Astrocyte of the hippocampus (primary cell): Measurements from ENCODE around the gene MRPL14.

Experiments
- DNase-seq: peaks from one replicate; pipeline ENCODE4 v3.0.0; 2011; ENCODE audit warnings: low read depth, low spot score

Gene MRPL14

DNA sequence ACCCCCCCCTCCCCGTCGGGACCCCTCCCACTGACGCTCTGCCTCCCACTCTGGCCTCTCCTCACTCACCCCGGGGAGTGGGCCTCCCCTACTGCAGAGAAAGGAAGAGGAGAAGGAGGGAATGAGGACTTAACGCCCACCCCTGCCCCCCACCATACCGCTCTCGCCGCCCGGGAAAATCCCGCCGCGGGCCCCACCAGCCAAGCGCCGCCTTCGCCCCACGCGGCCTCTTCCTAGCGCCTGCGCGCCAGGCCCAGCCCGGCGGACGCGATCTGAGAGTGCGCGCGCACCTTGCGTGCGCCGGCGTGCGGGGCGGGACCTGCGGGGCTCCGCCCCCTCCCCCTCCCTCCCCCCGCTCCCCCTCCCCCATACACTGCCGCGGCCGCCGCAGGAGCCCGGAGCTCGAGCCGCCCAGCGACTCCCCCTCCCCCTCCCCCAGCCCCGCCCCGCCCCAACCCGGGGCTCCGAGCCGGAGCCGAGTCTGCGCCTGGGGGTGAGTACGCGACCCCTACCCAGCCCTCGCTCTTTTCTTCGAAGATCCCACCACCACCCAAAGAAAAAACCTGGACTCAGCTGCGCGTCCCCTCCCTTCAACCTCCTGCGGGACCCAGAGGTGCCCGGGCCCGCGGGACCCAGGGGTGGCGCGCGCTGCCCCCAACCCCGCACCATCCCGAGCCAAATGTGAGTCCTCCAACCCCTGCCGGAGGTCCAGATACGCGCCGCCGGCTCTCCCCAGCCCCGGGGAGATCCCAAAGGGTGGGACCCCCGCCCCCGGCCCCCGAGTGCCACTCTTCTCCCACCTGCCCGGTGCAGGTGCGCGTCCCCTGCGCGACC is at the start of gene MRPL14, which contains the start of gene TMEM63B:
TSS of gene MRPL14 (minus strand) at position 267 of the 834 bp plus-strand sequence. CDS start 10,841 bp downstream, outside the sequence.
TSS of gene TMEM63B (plus strand) at position 369 of the 834 bp plus-strand sequence. CDS start 7,031 bp downstream, outside the sequence.
- DNase-seq: peak; percentile 97

DNA sequence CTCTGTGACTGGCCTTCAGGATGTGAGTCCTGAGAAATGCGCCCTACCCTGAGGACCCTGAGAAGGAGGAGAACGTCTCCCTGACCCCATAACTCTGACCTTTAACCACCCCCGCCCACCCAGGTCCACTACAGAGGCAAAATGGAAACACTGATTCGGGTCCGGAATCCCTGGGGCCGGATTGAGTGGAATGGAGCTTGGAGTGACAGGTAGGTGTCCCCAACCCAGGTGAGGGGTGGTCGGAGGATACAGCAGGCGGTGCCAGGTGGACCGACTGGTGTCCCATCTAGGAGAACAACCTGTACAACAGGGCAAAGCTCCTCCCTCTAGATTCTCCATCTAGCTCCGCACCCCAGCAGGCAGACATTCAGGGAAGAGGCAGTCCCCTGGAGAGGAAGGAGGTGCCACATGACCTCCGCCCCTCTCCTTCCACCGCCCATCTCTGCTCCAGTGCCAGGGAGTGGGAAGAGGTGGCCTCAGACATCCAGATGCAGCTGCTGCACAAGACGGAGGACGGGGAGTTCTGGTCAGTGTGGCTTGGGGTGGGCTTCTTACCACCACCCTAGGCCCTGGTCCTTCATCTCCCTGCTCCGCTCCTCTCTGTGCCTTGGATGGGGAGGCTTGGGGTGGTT is 49.0 kb upstream of the MRPL14 start:
- no peak for DNase-seq

DNA sequence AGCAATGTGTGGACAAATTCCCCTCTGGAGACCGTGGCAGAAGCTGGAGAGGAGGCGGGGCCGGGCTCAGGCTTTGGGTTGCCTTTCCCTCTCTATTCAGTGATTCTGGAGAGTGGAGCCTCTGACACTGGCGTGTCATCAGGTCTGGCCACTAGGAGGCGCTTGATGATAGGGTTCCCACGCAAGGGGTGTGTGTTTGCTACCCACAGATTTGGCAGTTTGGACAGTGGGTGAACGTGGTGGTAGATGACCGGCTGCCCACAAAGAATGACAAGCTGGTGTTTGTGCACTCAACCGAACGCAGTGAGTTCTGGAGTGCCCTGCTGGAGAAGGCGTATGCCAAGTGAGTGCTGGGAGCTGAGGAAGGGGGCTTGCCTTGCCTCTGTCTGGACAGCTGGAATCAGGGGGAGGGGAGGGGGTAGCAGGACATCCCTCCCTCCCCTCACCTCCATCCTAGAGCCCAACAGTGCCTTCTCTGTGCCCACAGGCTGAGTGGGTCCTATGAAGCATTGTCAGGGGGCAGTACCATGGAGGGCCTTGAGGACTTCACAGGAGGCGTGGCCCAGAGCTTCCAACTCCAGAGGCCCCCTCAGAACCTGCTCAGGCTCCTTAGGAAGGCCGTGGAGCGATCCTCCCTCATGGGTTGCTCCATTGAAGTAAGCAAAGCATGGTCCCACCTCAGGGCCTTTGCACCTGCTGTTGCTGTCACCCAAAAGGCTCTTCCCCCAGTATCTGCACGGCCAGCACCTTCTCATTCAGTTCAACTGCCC is 45.7 kb upstream of the MRPL14 start:
- DNase-seq: peak; percentile 90

DNA sequence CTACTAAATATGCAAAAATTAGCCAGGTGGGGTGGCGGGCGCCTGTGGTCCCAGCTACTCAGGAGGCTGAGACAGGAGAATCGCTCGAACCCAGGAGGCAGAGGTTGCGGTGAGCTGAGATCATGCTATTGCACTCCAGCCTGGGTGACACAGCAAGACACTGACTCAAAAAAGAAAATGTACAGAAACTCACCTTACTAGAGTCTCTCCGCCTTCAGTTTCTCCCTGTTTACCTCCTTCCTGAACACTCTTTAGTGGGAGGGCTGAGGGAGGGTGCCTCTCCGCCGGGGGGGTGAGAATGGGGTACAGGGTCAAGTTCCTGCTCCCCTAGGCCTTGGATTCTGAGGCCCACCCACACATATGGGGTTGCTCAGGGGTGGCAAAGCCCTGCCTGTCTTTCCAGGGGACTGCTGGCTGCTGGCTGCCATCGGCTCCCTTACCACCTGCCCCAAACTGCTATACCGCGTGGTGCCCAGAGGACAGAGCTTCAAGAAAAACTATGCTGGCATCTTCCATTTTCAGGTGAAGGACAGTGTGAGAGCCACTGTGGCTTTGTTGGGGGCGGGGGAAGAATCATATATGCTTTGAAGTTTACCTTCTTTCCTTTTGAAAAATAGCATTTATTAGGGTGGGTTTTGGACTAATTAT is 44.8 kb upstream of the MRPL14 start:
- no peak for DNase-seq

DNA sequence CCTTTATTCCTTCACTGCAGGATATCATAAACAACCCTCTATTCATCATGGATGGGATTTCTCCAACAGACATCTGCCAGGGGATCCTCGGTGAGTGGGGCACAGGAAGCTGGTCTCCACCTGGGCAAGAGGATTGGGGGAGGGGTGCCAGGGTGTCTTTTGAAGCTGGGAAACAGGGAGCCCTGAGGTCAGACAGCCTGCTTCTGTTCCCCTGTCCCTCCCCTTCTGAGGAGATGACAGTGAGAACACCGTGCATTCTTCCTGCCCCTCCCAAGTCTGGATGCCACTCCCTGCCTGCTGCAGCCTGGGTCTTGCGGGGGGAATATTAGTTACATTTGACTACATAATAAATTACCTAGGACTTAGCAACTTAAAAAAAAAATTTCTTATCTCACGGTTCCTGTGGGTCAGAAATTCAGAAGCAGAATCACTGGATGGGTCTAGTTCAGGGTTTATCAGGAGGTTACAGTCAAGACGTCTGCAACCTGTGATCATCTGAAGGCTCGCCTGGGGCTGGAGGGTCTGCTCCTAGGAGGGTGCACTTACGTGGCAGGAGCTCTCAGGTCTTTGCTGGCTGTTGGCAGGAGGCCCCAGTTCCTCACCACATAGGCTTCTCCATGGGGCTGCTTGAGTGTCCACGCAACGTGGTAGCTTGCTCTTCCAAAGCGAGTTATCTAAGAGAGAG is 42.8 kb upstream of the MRPL14 start:
- DNase-seq: no peak

DNA sequence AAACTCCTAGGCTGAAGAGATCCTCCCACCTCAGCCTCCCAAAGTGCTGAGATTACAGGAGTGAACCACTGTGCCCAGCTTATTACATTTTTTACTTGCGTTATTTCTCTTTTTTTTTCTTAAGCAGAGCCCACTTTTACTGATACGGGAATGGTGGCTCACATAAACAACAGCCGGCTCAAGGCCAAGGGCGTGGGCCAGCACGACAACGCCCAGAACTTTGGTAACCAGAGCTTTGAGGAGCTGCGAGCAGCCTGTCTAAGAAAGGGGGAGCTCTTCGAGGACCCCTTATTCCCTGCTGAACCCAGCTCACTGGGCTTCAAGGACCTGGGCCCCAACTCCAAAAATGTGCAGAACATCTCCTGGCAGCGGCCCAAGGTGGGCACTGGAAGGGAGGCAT is 41.9 kb upstream of the MRPL14 start:
- no peak for DNase-seq

DNA sequence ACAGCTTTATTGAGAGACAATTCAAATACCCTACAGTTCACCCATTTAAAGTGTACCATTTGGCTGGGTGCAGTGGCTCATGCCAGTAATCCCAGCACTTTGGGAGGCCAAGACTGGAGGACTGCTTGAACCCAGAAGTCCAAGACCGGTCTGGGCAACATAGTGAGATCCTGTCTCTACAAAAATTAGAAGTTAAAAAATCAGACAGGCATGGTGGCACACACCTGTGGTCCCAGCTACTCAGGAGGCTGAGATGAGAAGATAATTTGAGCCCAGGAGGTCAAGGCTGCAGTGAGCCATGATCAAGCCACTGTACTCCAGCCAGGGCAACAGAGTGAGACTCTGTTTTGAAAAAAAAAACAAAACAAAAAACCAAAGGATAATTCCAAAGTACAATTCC is 40.3 kb upstream of the MRPL14 start:
- no peak for DNase-seq

DNA sequence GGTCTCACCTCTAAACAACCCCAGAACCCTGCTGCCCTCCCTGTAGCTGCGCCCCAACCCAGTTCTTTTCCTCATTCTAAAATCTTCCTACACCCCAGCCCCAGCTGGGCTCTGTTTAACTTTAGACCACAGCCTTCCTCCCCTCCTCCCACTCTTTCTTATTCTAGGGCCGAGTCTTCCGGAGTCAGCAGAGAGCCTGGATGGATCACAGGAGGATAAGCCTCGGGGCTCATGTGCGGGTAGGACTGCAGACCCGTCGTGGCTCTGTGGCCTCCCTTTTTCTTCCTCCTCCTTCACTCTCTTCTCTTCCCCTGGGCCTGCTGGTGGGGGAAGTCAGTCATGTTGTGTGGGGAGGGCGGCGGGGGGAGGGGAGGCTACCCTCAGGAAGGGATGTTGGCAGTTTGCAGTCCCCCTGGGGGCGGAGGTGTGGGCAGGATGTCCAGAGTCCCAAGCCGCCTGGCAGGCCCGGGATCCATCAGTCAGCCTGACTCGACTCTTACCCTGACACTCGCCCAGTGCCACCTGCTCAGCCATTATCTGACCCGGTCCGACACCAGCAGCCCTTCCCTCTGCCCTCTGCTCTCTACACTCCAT is 39.4 kb upstream of the MRPL14 start:
- DNase-seq: no peak

DNA sequence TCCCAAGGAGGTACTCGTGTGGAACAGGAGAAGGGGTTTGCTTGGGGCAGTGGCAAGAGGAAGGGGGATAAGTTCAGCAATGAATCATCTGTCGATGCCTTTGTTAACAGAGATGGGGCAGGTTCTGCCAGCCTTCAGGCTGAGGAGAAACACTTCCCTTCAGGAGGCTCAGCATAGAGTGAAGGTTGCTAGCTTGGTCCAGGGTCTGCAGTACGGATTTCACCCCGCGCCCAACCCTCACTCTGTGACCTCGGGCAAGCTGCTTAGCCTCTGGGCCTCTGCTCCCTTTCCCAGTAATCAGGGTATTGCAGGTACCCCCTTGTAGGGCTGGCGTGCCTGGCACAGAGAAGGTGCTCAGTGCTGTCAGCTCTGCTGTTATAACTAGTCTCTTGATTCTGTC is 38.9 kb upstream of the MRPL14 start:
- DNase-seq: no peak

DNA sequence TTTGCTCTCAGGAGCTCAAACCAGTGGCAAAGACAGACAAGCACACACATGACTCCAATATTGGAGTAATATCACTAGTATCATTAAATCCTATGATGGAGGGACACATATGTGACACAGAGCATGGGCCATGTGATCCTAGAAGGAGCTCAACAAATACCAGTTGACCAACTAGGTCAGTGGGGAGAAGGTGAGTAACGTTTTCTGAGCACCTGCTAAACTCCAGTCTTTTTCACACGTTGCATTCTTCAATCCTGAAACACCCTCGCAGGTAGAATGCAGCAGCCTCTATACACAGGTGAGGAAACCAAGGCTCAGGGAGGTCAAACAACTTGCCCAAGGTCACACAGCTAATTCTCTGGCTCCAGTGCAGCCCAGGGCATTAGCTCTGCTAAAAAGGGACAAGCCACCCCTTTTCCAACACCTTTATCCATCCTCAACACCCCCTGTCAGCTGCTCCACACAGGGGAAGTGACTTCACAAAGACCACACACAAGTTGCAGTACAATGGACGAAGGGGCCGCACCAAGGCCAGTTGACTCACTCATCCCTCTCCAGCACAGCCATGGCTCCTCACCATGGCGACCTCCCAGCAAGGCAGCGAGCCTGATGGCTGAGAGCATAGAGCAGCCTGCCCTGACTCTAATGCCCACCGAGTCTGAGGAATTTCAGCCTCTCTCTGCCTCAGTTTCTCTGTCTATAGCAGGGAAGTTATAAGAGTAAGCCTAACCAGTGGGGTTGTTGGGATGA is 35.8 kb upstream of the MRPL14 start:
- peak; percentile 26 for DNase-seq

DNA sequence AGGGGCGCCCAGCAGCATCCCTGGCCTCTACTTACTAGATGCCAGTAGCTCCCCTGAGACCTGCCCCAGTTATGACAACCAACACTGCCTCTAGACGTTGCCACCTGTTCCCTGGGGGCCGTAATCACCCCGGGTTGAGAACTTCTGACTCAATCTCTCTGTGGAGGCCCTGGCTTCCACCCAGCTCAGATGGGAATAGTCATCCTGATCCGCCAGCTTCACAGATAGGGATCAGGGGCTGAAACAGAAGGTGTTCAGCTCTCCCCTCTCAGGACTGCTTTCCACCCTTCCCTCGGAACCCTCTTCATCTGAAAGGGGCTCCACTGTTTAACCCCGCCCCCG is 34.7 kb upstream of the MRPL14 start:
- DNase-seq: peak; percentile 41

DNA sequence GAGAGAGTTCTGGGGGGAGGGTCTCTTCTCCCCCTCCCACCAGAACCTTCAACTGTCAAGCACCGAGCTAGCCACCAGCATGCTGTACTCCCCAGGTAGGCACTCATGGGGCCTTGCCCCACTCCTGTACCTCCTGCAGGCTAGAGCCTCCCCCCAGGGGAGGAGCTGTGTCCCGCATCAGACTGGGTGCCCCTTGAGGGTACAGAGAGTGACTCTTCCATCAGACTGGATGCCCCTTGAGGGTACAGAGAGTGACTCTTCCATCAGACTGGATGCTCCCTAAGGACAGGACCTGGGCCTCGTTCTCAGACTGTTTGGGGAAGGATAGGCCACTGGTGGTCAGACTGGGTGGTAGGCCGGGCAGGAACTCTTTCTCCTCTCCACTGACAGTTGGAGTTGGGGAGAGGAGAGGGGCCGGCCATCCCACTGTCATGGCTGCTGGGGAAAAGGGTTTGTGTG is 31.5 kb upstream of the MRPL14 start, which contains the start of gene CAPN11:
TSS of gene CAPN11 (plus strand) at position 51 of the 459 bp plus-strand sequence. CDS start at position 80, 29 bp downstream.
- DNase-seq: no peak

DNA sequence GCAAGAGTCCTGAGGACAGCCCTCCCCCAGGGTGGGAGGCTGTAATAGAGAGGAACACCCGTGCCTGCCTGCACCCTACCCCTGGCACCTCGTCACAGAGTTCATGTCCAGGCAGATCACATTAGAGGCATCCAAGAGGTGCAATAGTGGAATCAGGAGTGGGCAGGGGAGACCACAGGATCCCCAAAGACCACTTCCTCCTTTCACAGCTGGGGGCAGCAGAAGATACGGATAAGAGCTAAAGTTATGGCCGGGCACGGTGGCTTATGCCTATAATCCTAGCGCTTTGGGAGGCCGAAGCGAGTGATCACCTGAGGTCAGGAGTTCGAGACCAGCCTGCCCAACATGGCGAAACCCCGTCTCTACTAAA is 29.9 kb upstream of the MRPL14 start:
- DNase-seq: no peak

DNA sequence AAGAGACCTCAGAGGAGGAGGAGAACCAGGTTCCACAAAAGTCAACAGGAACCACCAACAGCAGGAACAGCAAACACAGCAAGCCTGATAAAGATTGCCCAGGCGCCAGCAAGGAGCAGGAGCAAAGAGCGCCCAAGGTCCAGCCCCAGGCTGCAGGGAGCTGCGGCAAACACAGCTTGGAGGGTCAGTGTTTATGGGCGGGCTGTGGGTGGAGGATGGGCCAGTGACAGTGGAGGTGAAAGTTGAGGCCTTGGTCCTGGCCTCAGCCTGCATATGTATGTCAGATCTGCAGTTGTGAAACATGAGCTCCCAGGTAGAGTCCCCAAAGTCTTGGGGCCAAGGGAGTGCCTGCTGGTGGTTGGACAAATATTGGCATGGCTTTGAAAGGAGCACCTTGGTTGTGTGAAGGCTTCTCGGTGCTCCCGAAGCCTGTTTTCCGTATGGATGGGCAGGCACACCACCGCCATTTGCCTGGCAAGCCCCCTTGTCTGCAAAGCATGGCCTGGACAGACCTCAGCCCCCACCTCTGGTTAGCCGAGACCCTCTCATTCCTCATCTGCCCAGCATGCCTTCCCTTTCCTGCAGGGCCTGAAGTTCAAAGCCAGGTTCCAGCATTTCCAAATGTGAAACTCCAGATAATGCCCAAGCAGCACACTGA is 29.4 kb upstream of the MRPL14 start:
- no peak for DNase-seq

DNA sequence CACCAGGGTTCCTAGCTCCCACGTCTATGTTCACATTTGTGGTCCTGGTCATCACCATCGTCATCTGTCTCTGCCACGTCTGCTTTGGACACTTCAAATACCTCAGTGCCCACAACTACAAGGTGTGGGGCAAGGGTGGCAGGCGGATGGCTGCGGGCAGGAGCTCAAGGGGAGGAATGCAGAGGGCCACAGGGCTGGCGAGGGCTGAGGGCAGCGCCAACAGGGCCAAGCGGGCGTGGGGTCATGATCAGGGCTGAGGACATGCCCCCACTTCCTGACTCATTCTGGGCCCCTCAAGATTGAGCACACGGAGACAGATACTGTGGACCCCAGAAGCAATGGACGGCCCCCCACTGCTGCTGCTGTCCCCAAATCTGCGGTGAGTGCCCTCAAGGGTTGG is 26.8 kb upstream of the MRPL14 start:
- no peak for DNase-seq

DNA sequence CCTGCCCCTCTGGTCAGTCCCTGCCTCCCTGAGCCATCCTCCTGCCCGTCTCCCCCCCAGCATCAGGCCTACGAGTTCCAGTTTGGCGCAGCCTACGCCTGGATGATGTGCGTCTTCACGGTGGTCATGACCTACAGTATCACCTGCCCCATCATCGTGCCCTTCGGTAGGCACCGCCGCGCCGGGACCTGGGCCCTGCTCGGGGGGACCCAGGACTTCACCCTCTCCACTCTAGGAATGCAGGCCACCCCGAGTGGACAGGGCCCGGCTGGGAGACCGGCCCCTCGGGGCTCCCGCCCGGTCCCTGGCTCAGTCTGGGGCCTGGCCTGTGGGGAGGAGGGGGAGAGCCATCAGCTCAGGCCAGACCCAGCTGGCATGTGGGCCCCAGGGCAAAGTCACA is 25.3 kb upstream of the MRPL14 start:
- DNase-seq: no peak

DNA sequence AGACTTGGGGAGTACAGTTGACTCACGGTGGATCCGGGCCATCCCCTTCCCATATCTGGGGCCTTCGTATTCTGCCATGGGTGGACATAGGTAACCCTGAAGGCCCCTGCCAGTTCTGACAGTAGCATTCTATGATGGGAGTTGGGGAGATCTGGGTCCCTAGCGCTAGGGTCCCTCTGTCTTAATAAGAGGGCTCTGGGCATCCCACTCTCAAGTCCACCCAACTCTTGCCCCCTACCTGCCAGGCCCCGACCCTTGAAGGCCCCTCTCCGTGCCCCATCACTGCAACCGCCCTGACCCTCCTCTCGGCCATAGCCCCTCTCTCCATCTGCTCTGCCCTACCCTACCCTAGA is 24.8 kb upstream of the MRPL14 start:
- no peak for DNase-seq

DNA sequence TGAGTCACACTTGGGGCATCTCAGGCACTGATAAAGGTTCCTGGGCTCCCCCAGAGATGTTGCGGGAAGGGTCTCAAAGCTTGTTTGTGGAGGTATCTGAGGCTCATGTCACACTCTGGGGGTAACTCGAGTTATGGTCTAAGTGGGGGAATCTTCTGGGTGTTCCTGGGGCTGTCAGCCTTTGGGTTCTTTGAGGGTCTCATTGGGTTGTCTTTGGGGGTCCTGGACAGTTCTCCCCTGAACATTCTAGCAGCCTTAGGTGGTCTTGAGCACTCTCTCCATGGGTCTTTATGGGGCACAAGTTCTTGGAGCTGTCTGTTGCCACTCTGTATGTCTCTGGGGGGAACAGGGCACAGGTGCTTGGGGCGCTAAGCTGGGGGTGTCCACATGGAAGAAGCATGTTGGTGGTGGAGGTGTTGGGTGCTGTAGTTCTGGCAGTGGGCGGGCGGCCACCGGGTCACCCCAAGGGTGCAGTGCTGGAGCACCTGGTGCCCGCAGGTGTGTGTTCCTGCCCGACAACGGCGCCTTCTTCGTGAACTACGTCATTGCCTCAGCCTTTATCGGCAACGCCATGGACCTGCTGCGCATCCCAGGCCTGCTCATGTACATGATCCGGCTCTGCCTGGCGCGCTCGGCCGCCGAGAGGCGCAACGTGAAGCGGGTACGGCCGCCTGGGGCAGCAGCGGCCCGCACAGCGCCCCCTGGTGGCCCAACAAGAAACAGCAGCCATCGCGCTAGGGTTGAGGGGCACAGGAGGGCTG is 24.3 kb upstream of the MRPL14 start:
- peak; percentile 85 for DNase-seq
